Keratinocyte (primary cell): Measurements from ENCODE around the gene DDB1.

Source experiments
- CTCF ChIP-seq, 3 experiments: IDR thresholded peaks in 1 of 3; conservative IDR thresholded peaks in 1 of 3; optimal IDR thresholded peaks in 1 of 3; 2 replicates in 2 of 3; 3 replicates in 1 of 3; pipeline versions ENCODE3 to v1.5.1; 2011; ENCODE audit warnings: low read length in 3 of 3, mild to moderate bottlenecking in 3 of 3, moderate library complexity in 2 of 3, control low read depth in 1 of 3, inconsistent platforms in 1 of 3; ENCODE audit not compliant: insufficient read depth in 2 of 3; ENCODE audit errors: extremely low read depth in 1 of 3
- EZH2 ChIP-seq: IDR thresholded peaks from one replicate; pipeline ENCODE4 v1.6.1; 2012; ENCODE audit warnings: inconsistent platforms, mild to moderate bottlenecking, low read length, moderate library complexity

- TF ChIP-seq CTCF (optimal IDR thresholded peaks at IDR 0.05 in 1 of 3, IDR thresholded peaks at IDR 0.05 in 1 of 3, conservative IDR thresholded peaks at IDR 0.05 in 1 of 3; ENCODE audit: extremely low read depth in 1 of 3, insufficient read depth in 2 of 3, low read length in 3 of 3) (no peak), EZH2 (no peak)
Observed at GRCh38 chr11:61358566-61358965, 25.7 kb upstream of the DDB1 start.
